RPMI7951 (cell line): ENCODE measurements around the gene CUL3. TPM values are rescaled to one million over a fixed set of nuclear protein-coding genes. Genes with fewer than 3 reads are reported as not detected.
"Not testable (repeated sequence)": the region's sequence is repeated elsewhere in the genome, so short reads cannot be mapped to it uniquely, and the experiment has no call there.

Source experiments
- DNase-seq: peaks from one replicate; pipeline ENCODE4 v3.0.0-alpha.2; 2012; ENCODE audit warnings: low read depth
- total RNA-seq: library from RNA; depleted of rRNA; stranded (reverse); fragments of >200 nt; shearing (Covaris generic); gene quantifications from 2 replicates; pipeline ENCODE4 v1.2.3, GENCODE V29; 2014; rRNA removed

CUL3 gene
- total RNA-seq = 89.0 and 102 TPM in 2 replicates

DNA sequence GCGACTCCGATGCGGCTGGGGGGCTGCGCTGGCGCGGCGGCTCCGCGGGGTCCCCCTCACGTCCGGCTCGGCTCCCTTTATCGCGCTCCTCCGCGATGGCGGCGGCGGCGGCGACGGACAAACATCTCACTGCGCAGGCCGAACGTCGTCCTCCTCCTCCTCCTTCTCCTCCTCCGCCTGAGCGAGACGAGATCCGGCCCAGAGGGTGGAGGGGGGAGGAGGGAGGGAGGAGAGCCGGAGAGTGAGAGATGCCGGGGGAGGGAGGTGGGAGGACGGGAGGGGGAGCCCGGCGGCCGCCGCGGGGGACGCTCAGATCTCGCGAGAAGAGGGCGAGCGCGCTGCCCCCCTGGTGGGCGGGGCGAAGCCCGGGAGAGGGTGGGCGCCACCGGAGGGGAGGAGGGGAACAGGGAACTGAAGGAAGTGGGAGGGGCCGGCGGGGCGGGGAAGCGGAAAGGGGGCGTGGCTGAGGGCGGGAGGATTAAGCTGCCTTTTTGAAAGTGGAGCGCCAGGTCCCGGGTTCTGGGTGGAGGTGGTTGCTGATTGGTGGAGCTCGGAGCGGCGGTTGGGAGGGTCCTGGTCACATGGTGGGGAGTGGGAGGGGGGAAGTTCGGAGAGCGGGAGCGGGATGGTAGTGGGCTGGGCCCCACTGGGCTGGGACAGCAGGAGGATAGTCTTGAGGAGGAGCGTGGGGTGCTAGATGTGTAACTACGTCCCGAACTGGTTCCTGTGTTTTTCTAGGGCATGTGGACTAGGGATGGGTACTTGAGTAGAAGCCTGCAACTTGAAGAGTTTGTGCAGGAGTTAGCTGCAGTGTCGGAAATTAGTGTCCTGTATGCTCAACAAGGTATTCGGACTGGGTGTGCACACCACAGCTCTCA is at the start of gene CUL3:
Gene CUL3 (minus strand): TSS at position 153 of the 878 bp plus-strand sequence. CDS start 354 bp downstream, outside the sequence.
- DNase-seq = peak; percentile 97

DNA sequence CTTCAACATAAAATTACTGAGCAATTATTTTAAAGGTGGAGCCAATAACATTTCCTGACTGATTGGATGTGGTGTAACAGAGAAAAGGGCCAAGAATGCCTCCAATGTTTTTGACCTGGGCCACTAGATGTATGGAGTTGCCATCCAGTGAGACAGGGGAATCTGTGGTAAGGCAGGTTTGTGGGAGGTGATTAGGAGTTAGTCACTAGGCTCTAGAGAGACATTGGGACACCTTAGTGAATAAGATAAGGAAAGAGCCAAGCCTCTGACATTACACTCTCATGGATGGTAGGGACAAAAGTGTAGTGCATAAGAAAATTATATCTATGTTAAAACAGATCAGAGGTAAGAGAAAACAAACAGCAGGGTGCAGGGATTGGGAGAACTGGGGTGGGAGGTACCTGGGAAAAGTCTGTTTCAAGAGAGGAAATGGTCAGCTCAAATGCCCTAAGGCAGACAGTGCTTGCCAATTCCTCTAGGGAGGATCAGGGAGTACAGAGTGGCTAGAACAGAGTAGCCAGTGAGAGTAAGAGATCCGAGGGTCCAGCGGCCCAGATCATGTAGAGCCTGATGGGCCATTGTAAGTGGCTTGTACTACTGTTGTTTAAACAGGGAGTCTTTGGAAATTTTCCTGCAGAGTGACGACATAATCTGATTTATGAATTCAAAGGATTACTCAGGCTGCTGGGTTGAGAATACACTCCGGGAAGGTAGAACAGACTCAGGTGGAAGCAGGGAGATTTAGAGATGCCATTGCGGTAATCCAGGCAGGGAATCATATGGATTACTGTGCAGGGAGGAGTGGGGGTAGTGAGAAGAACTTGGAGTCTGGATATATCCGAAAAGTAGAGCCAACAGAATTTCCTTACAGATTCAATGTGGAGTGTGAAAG is 45.7 kb upstream of the CUL3 start:
- DNase-seq = no peak

DNA sequence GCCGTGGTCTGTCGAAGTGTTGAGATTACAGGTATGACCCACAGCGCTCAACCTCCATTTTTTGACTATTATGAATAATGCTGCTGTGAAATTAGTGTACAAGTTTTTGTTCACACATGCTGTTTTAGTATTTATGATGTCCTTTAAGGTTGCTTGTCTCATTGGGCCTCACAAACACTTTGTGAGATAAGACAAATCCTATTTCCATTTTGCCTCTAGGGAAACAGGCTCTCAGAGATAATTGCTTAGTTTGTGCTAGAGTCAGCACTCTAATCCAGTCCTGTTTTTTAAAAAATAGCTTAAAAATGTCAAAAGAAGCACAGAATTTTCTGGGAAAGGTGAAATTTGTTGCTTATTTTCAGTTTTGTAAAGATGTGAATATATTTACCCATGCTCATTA is 43.3 kb upstream of the CUL3 start:
- no peak for DNase-seq

DNA sequence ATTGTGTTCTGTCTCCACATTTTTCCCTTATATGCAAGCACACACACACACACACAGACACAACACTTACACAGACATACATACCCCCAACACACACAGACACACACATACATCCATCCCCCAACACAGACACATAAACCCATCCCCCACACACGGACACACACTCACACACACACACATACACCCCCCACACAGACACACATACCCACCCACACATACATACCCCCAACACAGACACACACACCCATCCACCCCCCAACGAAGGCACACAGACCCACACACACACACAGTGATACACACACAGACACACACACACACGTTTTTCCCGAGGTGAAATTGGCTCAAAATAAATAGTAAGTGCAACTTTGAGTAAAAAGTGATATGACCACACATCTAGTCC is 41.6 kb upstream of the CUL3 start:
- DNase-seq = no peak

DNA sequence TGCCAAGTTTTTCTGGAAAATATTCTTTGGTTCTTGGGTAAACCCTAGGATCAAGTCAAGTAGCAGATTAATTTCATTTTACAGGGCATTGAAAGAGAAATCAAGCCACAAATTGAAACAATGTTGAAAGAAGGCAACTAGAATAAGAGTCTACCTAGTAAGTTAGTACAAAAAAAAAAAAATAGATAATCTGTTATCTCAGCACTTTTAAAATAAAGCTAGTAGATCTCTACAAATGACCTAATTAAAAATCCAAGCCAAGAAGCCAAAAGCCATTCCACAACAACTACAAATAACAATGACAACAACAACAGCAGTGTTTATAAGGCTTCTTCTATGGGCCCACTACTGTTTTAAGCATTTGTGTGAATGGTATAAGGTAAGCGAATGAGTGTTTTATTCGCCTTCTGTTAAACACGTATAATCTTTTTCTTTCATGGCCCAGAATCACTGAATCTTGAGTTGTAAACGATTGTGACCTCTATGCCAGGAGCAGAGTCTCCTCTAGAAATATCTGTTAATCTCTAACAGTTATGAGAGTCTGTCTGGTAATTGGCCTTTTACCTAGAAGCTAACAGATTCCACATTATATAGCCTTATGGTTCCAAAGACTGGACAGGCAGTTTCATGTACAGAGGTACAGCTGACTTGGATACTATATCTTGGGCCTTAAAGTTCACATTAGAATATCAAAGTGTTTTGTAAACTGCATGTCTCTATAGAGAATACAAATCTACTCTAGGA is 28.6 kb upstream of the CUL3 start:
- DNase-seq = no peak

DNA sequence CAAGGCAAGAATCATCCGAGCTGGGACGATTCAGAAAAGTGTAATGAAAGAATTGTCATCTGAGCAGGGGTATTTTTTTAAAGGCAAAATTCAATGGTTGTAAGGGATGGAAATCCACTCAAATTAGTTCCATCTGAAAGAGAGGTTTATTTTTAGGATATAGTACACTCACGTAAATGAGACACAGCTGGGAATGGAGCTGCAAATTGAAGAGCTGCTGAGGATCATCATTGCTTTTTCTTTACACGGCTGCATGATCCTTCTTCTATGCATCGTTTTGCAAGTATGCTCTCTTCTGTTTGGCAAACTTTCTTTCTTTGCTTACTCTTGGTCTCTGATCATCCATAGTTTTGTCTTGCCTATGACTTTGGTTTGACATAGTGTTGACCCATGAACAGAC is 27.4 kb upstream of the CUL3 start:
- DNase-seq = no peak

DNA sequence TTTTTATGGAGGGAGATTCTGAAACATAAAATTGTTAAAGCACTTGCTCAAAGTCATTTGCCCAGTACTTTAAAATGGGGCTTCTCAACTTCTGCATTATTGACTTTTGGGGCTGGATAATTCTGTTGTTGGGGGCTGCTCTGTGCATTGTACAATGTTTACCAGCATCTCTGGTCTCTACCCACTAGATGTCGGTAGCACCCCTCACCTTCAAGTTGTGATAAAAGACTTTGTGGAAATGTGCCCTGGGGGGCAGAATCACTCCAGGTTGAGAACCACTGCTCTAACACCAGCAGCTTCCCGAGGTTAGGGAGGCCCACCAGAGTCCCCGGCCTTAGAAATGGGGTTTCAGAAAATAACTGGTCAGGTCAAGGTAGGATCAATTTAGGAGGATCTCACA is 26.8 kb upstream of the CUL3 start:
- no peak for DNase-seq

DNA sequence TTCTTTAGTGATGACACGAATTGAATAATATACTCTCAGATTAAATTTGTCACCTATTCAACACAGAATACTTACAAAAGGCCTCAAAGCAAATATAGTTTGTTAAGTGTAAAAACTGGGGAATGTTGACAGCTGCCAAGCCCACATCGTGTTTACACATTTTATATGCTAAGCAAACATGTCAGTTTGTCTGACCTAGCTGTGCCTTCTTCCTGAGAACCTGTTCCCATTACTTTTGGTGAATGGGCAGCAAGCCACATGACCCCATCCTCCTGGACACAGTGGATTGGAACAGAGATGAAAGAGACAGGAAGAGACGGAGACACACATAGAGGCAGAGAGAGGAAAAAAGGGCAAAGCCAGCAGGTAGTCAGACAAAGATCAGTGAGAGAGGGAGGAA is 22.9 kb upstream of the CUL3 start:
- no peak for DNase-seq

DNA sequence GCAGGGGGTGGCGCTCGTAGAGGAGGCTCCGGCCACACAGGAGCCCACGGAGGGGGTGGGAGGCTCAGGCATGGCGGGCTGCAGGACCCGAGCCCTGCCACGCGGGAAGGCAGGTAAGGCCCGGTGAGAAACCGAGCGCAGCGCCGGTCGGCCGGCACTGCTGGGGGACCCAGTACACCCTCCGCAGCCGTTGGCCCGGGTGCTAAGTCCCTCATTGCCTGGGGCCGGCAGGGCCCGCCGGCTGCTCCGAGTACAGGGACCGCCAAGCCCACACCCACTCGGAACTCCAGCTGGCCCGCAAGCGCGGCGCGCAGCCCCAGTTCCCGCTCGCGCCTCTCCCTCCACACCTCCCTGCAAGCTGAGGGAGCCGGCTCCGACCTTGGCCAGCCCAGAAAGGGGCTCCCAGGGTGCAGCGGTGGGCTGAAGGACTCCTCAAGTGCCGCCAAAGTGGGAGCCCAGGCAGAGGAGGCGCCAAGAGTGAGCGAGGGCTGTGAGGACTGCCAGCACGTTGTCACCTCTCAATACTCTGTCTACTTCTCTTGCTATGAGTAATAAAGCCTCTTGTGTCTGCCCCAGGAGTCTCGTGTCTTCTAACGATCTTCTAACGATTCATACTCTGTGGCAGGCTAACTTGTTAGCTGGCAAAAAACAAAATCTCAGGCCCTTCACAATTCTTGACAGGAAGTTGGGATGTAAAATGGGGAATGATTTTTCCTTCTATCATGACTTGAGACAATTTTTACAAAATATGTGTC is 18.8 kb upstream of the CUL3 start:
- not testable (repeated sequence) for DNase-seq

DNA sequence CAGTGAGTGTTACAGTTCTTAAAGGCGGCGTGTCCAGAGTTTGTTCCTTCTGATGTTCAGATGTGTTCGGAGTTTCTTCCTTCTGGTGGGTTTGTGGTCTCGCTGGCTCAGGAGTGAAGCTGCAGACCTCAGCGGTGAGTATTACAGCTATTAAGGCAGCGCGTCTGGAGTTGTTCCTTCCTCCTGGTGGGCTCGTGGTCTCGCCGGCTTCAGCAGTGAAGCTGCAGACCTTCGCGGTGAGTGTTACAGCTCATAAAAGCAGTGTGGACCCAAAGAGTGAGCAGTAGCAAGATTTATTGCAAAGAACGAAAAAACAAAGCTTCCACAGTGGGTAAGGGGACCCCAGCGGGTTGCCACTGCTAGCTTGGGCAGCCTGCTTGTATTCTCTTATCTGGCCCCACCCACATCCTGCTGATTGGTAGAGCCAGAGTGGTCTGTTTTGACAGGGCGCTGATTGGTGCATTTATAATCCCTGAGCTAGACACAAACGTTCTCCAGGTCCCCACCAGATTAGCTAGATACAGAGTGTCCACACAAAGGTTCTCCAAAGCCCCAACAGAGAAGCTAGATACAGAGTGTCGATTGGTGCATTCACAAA is 17.7 kb upstream of the CUL3 start:
- not testable (repeated sequence) for DNase-seq

DNA sequence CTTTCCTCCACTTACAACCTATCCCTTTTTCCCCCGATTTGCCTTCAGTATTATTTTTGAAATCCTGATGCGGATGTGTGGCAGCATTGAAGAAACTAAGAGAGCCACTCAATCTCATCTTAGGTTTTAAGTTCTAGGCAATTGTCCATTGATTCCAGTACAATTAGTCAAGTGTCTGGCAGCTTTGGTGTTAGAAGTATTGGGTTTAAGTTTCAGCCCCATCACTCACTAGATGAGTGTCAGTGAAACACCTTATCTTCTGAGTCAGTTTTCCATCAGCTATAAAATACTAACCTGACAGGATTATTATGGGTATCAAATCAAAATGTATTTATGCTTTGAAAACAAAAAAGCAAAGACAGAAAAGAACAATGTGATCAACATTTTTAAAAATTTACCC is 16.8 kb upstream of the CUL3 start:
- no peak for DNase-seq

DNA sequence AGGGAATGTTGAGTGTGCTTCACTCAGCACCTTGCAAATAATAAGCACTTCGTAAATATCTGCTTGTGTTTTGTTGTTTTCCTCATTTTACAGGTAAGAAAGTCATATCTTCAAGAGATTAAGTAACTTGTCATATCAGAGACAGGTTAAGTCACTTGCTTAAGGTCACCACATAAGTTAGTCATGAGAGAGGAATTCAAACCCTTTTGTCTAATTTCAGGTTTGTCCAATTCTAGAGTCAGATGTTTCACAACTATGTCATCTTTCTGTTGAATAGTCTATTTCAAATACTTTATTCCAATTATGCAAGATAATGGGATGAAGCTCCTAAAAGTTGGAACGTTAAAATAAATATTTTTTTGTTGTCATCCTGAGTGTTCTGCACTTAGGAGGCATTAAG is 13.5 kb upstream of the CUL3 start:
- no peak for DNase-seq

DNA sequence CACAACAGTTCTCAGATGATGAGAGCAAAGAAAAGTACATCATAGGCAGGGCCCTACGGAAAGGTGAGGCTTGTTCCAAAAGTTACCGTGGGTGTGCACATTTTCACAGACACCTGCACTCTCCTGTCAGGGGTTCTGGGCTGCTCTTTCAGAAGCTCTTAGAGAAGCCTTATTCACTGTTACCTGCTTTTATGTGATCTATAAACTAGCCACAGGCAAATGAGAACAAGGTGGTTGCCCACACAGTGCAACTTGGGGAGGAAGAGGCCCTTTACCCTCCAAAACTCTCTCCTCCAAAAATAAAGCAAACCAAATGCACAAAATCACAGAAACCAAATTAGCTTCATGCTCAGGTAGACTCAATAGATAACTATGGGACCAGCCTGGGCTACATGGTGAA is 11.1 kb upstream of the CUL3 start:
- no peak for DNase-seq

DNA sequence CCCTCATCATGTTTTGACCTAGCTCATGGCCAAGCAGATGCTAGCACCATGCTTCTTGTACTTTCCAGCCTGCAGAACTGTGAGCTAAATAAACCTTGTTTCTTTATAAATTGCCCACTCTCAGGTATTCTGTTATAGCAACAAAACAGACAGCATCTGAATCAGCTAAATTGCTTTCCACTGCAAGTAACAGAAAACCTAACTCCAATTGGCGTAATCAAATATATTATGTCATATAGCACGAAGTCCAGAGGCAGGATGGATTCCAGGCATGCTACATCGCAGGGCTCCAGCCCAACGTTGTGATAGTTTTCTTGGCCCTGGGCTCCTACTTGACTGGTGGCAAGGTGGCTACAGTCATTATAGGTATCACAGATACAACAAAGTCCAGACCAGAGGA is 10.4 kb upstream of the CUL3 start:
- no peak for DNase-seq

DNA sequence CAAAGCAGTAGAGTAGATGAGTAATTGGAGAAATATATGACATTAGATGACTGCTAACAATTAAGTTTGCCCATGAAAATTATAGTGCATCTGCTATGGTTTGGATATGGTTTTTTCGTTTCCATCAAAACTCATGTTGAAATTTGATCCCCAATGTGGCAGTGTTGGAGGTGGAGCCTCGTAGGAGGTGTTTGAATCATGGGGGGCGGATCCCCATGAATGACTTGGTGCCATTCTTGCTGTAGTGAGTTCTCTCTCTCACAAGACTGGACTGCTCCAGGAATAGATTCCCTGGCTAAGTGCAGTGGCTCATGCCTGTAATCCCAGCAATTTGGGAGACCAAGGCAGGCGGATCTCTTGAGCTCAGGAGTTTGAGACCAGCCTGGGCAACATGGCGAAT is 9.7 kb upstream of the CUL3 start:
- DNase-seq = peak; percentile 57

DNA sequence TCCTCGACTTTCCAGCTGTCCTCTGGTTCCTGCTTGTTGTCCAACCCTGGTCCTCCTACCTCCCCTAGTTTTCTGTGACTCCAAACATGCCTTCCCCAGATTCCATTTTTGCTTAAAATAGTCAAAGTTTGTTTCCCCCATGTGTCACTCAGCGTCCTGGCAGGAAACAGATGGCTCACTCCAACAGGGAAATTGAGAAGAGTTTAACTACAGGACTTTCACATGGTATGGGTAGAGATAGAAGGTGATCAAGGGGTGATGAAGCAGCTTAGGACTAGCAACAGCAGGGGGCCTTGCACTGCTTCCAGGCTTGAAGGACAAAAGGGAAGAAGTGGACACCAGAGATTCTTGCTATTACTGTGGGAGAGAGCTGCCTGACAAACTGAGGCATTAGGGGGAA is 6.1 kb upstream of the CUL3 start:
- no peak for DNase-seq

DNA sequence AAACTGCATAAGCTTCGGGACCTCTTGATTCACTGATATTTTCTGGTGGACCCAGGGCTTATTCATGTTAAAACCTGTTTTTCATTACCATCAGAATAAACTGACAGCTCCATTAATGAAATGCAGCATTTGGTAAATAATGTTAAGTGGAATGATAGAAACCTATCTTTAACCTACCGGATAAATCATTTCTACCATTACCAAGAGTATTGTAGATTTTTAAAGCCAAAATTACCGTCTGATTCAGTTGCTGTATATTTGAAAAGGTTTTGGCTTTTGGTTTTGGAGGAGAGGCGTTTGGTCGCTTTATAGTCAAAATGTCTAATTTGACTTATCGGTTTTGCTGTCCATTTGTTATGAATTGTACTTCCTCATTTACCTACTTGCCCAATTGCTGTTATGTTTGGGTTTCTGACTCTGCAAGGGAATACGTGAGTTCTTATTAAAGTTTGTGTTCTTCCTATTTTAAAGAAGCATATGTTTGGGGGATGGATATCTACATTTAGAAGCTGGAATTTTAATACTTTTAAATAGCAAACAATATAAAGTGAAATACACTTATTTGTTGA is 1.0 kb upstream of the CUL3 start:
- no peak for DNase-seq

DNA sequence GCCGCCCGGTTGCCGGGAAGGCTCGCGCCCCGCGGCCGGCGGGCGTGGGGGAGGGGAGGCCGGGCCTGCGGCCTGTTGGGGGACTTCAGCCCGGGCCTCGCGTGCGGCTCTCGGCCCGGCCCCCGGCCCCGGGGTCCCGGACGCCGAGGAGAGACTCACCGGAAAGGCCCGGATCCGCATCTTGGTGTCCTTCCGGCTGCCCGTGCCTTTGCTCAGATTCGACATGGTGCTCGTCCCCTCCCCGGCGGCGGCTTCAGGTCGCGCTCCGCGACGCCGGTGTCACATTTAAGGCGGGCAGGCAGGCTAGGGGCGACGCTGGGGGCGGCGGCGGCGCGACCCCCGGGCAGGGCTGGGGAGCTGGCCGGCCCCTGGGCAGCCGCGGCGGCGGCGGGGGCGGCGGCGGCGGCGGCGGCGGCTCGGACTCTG is 365 bp downstream of the CUL3 start:
- peak; percentile 55 for DNase-seq

DNA sequence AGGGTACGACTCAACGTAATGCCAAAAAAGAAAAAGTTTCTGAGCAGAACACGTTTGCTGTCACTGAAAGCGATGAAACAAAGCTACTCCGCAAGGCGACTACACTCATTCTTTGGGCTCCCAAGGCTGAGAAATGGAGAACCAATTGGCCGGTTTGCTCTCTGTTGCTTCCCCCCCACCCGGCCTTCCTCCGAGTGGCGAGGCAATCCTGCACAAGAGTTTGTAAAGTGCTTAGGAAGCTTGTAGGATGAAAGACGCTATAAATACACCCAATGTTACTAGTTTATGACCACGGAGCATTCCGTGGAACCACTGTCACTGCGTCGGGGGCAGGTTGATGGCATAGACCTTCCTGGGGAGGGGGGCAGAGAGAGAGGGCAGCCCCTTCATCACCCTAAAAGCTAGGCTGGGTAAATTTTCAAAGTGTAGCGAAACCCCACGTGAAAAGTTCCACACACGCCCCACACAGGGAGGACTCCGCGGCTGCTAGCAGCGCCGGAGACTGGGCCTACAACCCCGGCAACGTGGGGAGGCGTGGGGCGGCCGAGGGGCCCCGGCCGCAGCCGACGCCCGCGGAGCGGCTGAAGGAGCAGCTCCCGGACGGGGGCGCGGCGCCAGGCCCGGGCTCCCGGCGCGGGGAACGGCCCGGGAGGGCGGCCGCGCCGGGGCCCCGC is 915 bp downstream of the CUL3 start:
- DNase-seq = peak; percentile 36

DNA sequence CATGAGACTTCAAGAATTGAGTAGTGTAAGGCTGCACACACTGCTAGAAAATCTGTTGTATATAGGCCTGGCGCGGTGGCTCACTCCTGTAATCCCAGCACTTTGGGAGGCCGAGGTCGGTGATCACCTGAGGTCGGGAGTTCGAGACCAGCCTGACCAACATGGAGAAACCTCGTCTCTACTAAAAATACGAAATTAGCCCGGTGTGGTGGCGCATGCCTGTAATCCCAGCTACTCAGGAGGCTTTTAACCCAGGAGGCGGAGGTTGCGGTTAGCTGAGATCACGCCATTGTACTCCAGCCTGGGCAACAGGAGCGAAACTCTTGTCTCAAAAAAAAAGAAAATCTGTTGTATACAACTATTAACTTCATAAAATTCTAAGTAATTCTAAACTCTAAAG is 2.1 kb downstream of the CUL3 start:
- DNase-seq = not testable (repeated sequence)
